Middle frontal gyrus (tissue), 1 donor: Measurements from ENCODE around the gene ZNF560.
"Not testable (repeated sequence)": the region's sequence is repeated elsewhere in the genome, so short reads cannot be mapped to it uniquely, and the experiment has no call there.

ENCODE experiments used
- DNase-seq: peaks from one replicate; pipeline ENCODE4 v3.0.0-alpha.2; 2015; ENCODE audit warnings: low spot score; ENCODE audit errors: extremely low spot score

The ZNF560 gene

GRCh38 chr19:9498183-9498902 lies at the start of gene ZNF560:
Gene ZNF560 (minus strand): TSS chr19:9498616. CDS start chr19:9475313, 23,303 bp downstream.
- DNase-seq, result no peak

GRCh38 chr19:9547870-9548269 lies 49.5 kb upstream of the ZNF560 start:
- DNase-seq, result no peak

- not testable (repeated sequence) for DNase-seq
These were observed 42.9 kb upstream of the ZNF560 start for GRCh38 chr19:9541281-9541680.

GRCh38 chr19:9539921-9540320 lies 41.5 kb upstream of the ZNF560 start:
- DNase-seq, result not testable (repeated sequence)

GRCh38 chr19:9539201-9539600 lies 40.8 kb upstream of the ZNF560 start:
- DNase-seq, result not testable (repeated sequence)

- peak; percentile 75 for DNase-seq
These were observed 40.0 kb upstream of the ZNF560 start, which contains the start of gene ZNF426 for GRCh38 chr19:9538183-9539058. Gene ZNF426 (minus strand): TSS chr19:9538645. CDS start chr19:9536232, 2,413 bp downstream.

GRCh38 chr19:9535934-9536333 lies 37.5 kb upstream of the ZNF560 start:
- no peak for DNase-seq

- DNase-seq, result no peak
These were observed 33.5 kb upstream of the ZNF560 start for GRCh38 chr19:9531933-9532332.

- no peak for DNase-seq
These were observed 30.4 kb upstream of the ZNF560 start for GRCh38 chr19:9528757-9529336.

GRCh38 chr19:9523885-9524474 lies 25.6 kb upstream of the ZNF560 start:
- no peak for DNase-seq

GRCh38 chr19:9507285-9507684 lies 8.9 kb upstream of the ZNF560 start:
- no peak for DNase-seq

- DNase-seq, result no peak
These were observed 2.4 kb upstream of the ZNF560 start for GRCh38 chr19:9500796-9501195.

GRCh38 chr19:9494096-9494495 lies 4.3 kb downstream of the ZNF560 start:
- no peak for DNase-seq

GRCh38 chr19:9487016-9487415 lies 11.4 kb downstream of the ZNF560 start:
- no peak for DNase-seq

GRCh38 chr19:9485140-9485539 lies 13.3 kb downstream of the ZNF560 start:
- no peak for DNase-seq

- no peak for DNase-seq
These were observed 23.4 kb downstream of the ZNF560 start for GRCh38 chr19:9474975-9475374.

GRCh38 chr19:9467161-9467560 lies 31.3 kb downstream of the ZNF560 start:
- no peak for DNase-seq

GRCh38 chr19:9461938-9462337 lies 36.5 kb downstream of the ZNF560 start:
- no peak for DNase-seq

- no peak for DNase-seq
These were observed 42.3 kb downstream of the ZNF560 start for GRCh38 chr19:9456018-9456689.

- DNase-seq, result no peak
These were observed 44.5 kb downstream of the ZNF560 start for GRCh38 chr19:9453953-9454352.

- DNase-seq, result no peak
These were observed 53.4 kb downstream of the ZNF560 start for GRCh38 chr19:9445037-9445436.
